Upper lobe of left lung (tissue), 6 donors: ENCODE data around the gene SDHAF1. TPM values are rescaled to one million over a fixed set of nuclear protein-coding genes. Genes with fewer than 3 reads are reported as not detected.

ENCODE experiments used
- ATAC-seq, 2 donors: fragments of 200-7000 bp; cut with Tn5 transposase; one replicate each; pipeline ENCODE4 v1.9.1; 2022; ENCODE audit warnings: mild to moderate bottlenecking in 2 of 2, moderate library complexity in 2 of 2; ENCODE audit not compliant: low FRiP score in 2 of 2
- DNase-seq, 2 donors: peaks; one replicate each; pipeline ENCODE4 v3.0.0-alpha.2; 2019 to 2020
- H3K27ac ChIP-seq, 4 donors: fragments of 200-600 bp; sonication (generic); one replicate each; pipeline ENCODE4 v1.5.1; 2016 to 2019
- H3K27me3 ChIP-seq, 4 donors: fragments of 200-600 bp; sonication (generic); one replicate each; pipeline ENCODE4 v1.5.1; 2017 to 2019
- H3K36me3 ChIP-seq, 4 donors: fragments of 200-600 bp; sonication (generic); one replicate each; pipeline ENCODE4 v1.5.1; 2016 to 2019
- H3K4me1 ChIP-seq, 4 donors: fragments of 200-600 bp; sonication (generic); one replicate each; pipeline ENCODE4 v1.5.1; 2018 to 2019
- H3K4me3 ChIP-seq, 4 donors: fragments of 200-600 bp; sonication (generic); one replicate each; pipeline ENCODE4 v1.5.1; 2017 to 2019; ENCODE audit warnings: mild to moderate bottlenecking in 2 of 4, moderate library complexity in 1 of 4
- H3K9me3 ChIP-seq, 4 donors: fragments of 200-600 bp; sonication (generic); one replicate each; pipeline ENCODE4 v1.5.1; 2018 to 2019
- EP300 ChIP-seq, 4 donors: sonication (generic); formaldehyde crosslinking; IDR thresholded peaks; one replicate each; pipeline ENCODE4 v1.5.1; 2017; ENCODE audit warnings: antibody characterized with exemption in 4 of 4, control low read depth in 2 of 4
- POLR2A ChIP-seq, 4 donors: fragments of 450-650 bp; IDR thresholded peaks; one replicate each; pipeline ENCODE4 v1.5.1; 2016 to 2017; ENCODE audit warnings: antibody characterized with exemption in 4 of 4, mild to moderate bottlenecking in 2 of 4
- POLR2AphosphoS5 ChIP-seq, 2 donors: sonication (generic); formaldehyde crosslinking; IDR thresholded peaks; one replicate each; pipeline ENCODE4 v1.5.1; 2017; ENCODE audit warnings: antibody characterized with exemption in 2 of 2
- WGBS, 2 donors: methylation state at CpG; one replicate each; pipeline ENCODE4 v1.1.5; 2017 to 2018; 5-methylcytosine and 5-hydroxymethylcytosine counted together
- total RNA-seq, 6 donors: library from RNA; depleted of rRNA in 4 of 6; stranded (reverse); fragments of >200 nt in 4 of 6; gene quantifications; one replicate each; pipeline versions ENCODE4 v1.1.0 to v1.2.1, GENCODE V29; 2016 to 2021
- TF ChIP-seq, protein P1 (sequence below), 6 experiments: fragments of 450-650 bp in 4 of 6; fragments of 200-600 bp in 2 of 6; sonication (generic) in 2 of 6; IDR thresholded peaks; one replicate each; pipeline ENCODE4 v1.5.1; 2016 to 2019; ENCODE audit warnings: antibody characterized with exemption in 6 of 6
- donor health status: DM: no; HTN: no; CAD: no; lungs with moderate emphysema.
- donor health status: DM: no; HTN: yes; CAD: no; lungs with severe emphysema.

Gene SDHAF1
- total RNA-seq, 6 donors from 2014 or later: 13.6 to 41.2 (median 28.9) TPM

DNA sequence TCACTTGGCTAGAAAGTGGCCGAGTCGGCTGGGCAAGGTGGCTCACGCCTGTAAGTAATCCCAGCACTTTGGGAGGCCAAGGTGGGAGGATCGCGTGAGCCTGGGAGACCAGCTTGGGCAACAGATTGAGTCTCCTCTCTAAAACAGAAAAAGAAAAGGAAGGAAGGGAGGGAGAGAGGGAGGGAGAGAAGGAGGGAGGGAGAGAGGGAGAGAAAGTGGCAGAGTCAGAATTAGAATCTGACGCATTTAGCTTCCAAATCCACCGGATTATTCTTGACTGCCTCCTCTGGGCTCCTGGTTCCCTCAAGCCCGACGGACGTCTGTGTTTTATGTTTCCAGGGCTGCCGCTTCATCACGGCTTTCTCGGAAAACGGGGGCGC, 36.3 kb upstream of the SDHAF1 start:
- H3K4me1 ChIP-seq: peaks cover 4 to 14% (median 9%) of the 10 kb centered on the region in 4 donors
- peak overlapping the region in 2 of 4 donors; percentile 25 to 28 for H3K4me3 ChIP-seq
- ATAC-seq: no peak
- no peaks in the 10 kb centered on the region for H3K36me3 ChIP-seq
- H3K9me3 ChIP-seq: no peaks in the 10 kb centered on the region
- WGBS, 2 donors: 43 to 47% methylated on average over 10 to 13 of the region's 15 CpGs
- H3K27ac ChIP-seq: no peak overlapping the region
- H3K27me3 ChIP-seq: peaks cover 0 to 14% (median 5%) of the 10 kb centered on the region in 4 donors
- TF ChIP-seq EP300 (IDR thresholded peaks at IDR 0.05) (no peak), POLR2A (IDR thresholded peaks at IDR 0.05) (no peak), POLR2AphosphoS5 (IDR thresholded peaks at IDR 0.05) (no peak)
- TF ChIP-seq, protein P1, sequence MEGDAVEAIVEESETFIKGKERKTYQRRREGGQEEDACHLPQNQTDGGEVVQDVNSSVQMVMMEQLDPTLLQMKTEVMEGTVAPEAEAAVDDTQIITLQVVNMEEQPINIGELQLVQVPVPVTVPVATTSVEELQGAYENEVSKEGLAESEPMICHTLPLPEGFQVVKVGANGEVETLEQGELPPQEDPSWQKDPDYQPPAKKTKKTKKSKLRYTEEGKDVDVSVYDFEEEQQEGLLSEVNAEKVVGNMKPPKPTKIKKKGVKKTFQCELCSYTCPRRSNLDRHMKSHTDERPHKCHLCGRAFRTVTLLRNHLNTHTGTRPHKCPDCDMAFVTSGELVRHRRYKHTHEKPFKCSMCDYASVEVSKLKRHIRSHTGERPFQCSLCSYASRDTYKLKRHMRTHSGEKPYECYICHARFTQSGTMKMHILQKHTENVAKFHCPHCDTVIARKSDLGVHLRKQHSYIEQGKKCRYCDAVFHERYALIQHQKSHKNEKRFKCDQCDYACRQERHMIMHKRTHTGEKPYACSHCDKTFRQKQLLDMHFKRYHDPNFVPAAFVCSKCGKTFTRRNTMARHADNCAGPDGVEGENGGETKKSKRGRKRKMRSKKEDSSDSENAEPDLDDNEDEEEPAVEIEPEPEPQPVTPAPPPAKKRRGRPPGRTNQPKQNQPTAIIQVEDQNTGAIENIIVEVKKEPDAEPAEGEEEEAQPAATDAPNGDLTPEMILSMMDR (IDR thresholded peaks at IDR 0.05): no peak
- DNase-seq: no peak

DNA sequence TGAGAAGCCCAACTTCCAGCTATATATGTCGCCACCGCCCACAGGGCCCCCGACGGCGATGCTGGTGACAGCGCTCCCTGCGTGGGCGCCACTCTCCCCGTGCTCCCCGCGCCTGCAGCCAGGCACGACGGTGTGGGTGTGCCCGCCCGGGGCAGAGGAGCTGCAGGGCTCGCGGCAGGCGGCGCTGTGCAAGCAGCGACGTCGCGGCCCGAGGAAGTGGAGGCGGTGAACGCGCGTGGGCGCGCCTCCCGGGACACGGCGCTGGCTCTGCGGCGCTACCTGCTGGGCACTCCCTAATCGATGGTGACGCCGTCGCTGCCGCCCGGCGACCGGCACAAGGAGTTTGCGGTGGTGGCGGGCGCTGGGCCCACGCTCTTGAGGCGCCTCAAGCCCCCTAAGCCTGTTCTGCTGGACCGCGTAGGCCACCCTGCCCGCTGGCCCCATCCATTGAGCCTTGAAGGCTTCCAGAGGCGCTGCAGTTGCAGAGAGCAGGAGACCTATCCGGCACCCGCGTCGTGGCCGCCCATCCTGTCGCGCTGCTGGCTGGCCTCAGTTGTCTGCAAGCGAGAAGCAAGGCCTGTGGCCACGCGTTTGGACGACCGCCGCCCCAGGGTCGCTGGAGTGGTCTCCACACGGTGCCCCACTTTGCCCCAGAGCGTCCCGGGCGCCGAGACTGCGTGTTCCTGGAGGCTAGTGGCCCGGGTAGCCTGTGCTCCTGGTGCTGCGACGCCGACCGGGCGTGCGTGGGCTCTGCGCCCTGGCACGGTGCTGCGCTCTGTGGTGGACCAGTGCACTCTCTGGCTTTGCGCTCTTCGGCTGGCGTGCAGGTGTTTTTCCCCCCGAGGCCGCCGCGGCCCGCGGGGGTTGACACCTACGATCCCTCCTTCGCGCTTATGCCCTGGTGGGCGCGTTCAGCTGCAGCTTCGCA, 35.7 kb upstream of the SDHAF1 start:
- no peaks in the 10 kb centered on the region for H3K36me3 ChIP-seq
- ATAC-seq (peak in 1 of 2 donors; percentile 87), DNase-seq (peak; percentile 61 to 94)
- H3K27ac ChIP-seq: no peak overlapping the region
- H3K4me3 ChIP-seq: peak overlapping the region in 3 of 4 donors; percentile 9 to 28 (median 25)
- H3K9me3 ChIP-seq: no peaks in the 10 kb centered on the region
- peaks cover 0 to 14% (median 5%) of the 10 kb centered on the region in 4 donors for H3K27me3 ChIP-seq
- WGBS, 2 donors: 5 to 6% methylated on average over 22 to 45 of the region's 97 CpGs
- TF ChIP-seq EP300 (IDR thresholded peaks at IDR 0.05): no peak
- TF ChIP-seq, protein P1 (IDR thresholded peaks at IDR 0.05): peak; percentile 20 to 62 (median 38)
- peaks cover 4 to 13% (median 9%) of the 10 kb centered on the region in 4 donors for H3K4me1 ChIP-seq

DNA sequence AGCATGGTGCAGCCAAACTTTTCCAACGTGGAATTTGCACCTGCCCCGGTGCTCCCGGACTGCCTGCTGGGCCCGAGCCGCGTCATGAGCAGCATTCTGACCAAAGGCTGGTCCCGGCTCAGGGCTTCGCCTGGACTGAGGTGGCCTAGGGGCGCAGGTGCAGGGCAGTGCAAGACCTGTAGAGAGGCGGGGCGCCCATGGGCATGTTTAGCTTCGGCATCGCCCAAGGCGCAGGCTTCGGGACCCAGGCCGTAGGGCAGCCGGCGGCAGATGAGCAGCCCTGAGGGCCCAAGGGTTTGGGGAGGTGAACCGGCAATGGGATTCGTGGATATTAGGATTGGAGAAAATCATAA, 35.0 kb upstream of the SDHAF1 start:
- ATAC-seq: no peak
- no peak for DNase-seq
- H3K9me3 ChIP-seq: no peaks in the 10 kb centered on the region
- H3K4me1 ChIP-seq: peaks cover 4 to 13% (median 9%) of the 10 kb centered on the region in 4 donors
- WGBS, 2 donors: 47 to 60% methylated on average over 12 to 13 of the region's 20 CpGs
- H3K36me3 ChIP-seq: no peaks in the 10 kb centered on the region
- H3K27ac ChIP-seq: no peak overlapping the region
- TF ChIP-seq POLR2A (IDR thresholded peaks at IDR 0.05) (no peak), POLR2AphosphoS5 (IDR thresholded peaks at IDR 0.05) (no peak), EP300 (IDR thresholded peaks at IDR 0.05) (no peak)
- TF ChIP-seq, protein P1 (IDR thresholded peaks at IDR 0.05): no peak
- H3K27me3 ChIP-seq: peaks cover 0 to 14% (median 5%) of the 10 kb centered on the region in 4 donors
- no peak overlapping the region for H3K4me3 ChIP-seq

DNA sequence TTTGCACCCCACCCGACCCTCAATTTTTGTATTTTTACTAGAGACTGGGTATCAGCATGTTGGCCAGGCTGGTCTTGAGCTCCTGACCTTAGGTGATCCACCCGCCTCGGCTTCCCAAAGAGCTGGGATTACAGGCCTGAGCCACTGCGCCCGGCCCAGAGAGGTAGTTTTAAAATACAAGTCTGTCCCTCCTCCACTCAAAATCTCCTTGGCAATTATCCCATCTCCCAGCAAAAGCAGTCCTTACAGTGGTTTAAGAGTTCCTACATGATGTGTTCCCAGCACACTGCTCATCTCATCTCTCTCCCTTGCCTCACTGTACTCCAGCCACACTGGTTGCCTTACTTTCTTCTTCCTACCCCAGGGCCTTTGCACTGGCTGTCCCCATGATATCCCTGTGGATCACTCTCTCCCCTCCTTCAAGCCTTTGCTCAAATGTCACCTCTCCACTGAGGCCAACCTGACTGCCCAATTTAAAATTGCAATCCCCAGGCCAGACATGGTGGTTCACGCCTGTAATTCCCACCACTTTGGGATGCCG, 34.5 kb upstream of the SDHAF1 start:
- WGBS, 2 donors: 86 to 88% methylated on average over 7 of the region's 7 CpGs
- Histone ChIP-seq H3K27me3 (peaks cover 0 to 14% (median 5%) of the 10 kb centered on the region in 4 donors), H3K4me3 (no peak overlapping the region), H3K4me1 (peaks cover 4 to 13% (median 9%) of the 10 kb centered on the region in 4 donors), H3K36me3 (no peaks in the 10 kb centered on the region), H3K27ac (no peak overlapping the region), H3K9me3 (no peaks in the 10 kb centered on the region)
- DNase-seq: no peak
- TF ChIP-seq POLR2AphosphoS5 (IDR thresholded peaks at IDR 0.05): no peak
- TF ChIP-seq, protein P1 (IDR thresholded peaks at IDR 0.05): no peak
- TF ChIP-seq EP300 (IDR thresholded peaks at IDR 0.05): no peak
- no peak for TF ChIP-seq POLR2A (IDR thresholded peaks at IDR 0.05)
- no peak for ATAC-seq
